Loucy (cell line): ENCODE results near the gene TRIO.

Experiments
- H2AFZ ChIP-seq: fragments of 200-600 bp; sonication (generic); 2 replicates; pipeline ENCODE4 v1.6.0; 2016; ENCODE audit warnings: antibody characterized with exemption, mild to moderate bottlenecking, low read length, moderate library complexity
- H3F3A ChIP-seq: fragments of 200-600 bp; 2 replicates; pipeline ENCODE4 v1.6.0; 2016; ENCODE audit warnings: antibody characterized with exemption, low read depth, mild to moderate bottlenecking
- H3K27me3 ChIP-seq: fragments of 200-600 bp; sonication (generic); 2 replicates; pipeline ENCODE4 v1.6.1; 2014; ENCODE audit warnings: low read length, mild to moderate bottlenecking; ENCODE audit not compliant: insufficient read depth, poor library complexity, severe bottlenecking
- H3K36me3 ChIP-seq: fragments of 200-600 bp; sonication (generic); 2 replicates; pipeline ENCODE4 v1.6.1; 2016; ENCODE audit warnings: low read length; ENCODE audit not compliant: insufficient read depth
- H3K4me1 ChIP-seq: fragments of 200-600 bp; sonication (generic); 2 replicates; pipeline ENCODE4 v1.5.1; 2014; ENCODE audit warnings: low read length, mild to moderate bottlenecking; ENCODE audit not compliant: insufficient read depth, poor library complexity, severe bottlenecking
- H3K4me2 ChIP-seq: fragments of 200-600 bp; sonication (generic); 2 replicates; pipeline ENCODE4 v1.6.0; 2014; ENCODE audit warnings: antibody characterized with exemption, low read length, low read depth, mild to moderate bottlenecking; ENCODE audit not compliant: poor library complexity, severe bottlenecking
- H3K4me3 ChIP-seq: fragments of 200-600 bp; sonication (generic); 2 replicates; pipeline ENCODE4 v1.5.1; 2014; ENCODE audit warnings: low read length, mild to moderate bottlenecking, mixed read lengths; ENCODE audit not compliant: poor library complexity, severe bottlenecking
- H3K79me2 ChIP-seq: fragments of 200-600 bp; sonication (generic); 2 replicates; pipeline ENCODE4 v1.6.1; 2014; ENCODE audit warnings: low read length; ENCODE audit not compliant: insufficient read depth
- H3K9ac ChIP-seq: fragments of 200-600 bp; sonication (generic); 2 replicates; pipeline ENCODE4 v1.6.0; 2014; ENCODE audit warnings: mild to moderate bottlenecking, low read depth, low read length, moderate library complexity; ENCODE audit not compliant: poor library complexity, severe bottlenecking
- H3K9me2 ChIP-seq: fragments of 200-600 bp; sonication (generic); replicated peaks from 2 replicates; pipeline ENCODE4 v1.6.1; 2016; ENCODE audit warnings: low read depth, low read length, mixed read lengths
- H3K9me3 ChIP-seq: fragments of 200-600 bp; sonication (generic); 2 replicates; pipeline ENCODE4 v1.6.1; 2014; ENCODE audit warnings: mild to moderate bottlenecking, antibody characterized with exemption, low read length, low read depth; ENCODE audit not compliant: insufficient read depth
- H4K20me1 ChIP-seq: fragments of 200-600 bp; sonication (generic); 2 replicates; pipeline ENCODE4 v1.6.0; 2014; ENCODE audit warnings: antibody characterized with exemption, low read length, mild to moderate bottlenecking; ENCODE audit not compliant: insufficient read depth, poor library complexity, severe bottlenecking
- EZH2phosphoT487 ChIP-seq: fragments of 200-600 bp; IDR thresholded peaks from 2 replicates; pipeline ENCODE4 v1.6.1; 2018; ENCODE audit warnings: antibody characterized with exemption, mild to moderate bottlenecking, moderate library complexity, borderline replicate concordance
- TF ChIP-seq, protein P1 (sequence below): fragments of 200-600 bp; sonication (generic); conservative IDR thresholded peaks from 2 replicates; pipeline ENCODE4 v1.5.1; 2014; ENCODE audit warnings: mild to moderate bottlenecking, antibody characterized with exemption, low read length

Gene TRIO

DNA sequence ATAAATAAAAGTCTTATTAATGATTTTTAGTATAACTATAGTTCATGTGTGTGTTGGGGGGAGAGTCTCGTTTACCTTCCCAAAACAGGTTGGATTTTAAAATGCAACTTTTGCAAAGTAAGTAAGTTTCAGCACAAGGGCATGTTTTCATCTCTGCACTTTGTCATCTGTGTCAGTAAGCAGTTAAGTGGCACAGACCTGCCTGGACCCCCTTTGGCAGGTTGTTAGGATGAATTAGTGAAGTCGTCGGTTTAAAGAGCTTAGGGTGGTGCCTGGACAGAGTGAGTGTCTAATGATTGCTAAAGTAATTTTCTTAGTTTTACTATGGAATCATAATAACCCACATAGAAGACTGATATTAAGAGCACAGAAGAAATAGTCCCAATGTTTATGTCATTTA lies 74.9 kb downstream of the TRIO start:
- Histone ChIP-seq H3K27me3 (no peaks in the 10 kb centered on the region), H3K4me2 (peak overlapping the region; percentile 21), H3K4me1 (peaks cover 39% of the 10 kb centered on the region), H4K20me1 (peaks cover 46% of the 10 kb centered on the region), H3K36me3 (no peaks in the 10 kb centered on the region), H3K9me3 (no peaks in the 10 kb centered on the region), H3F3A (no peaks in the 10 kb centered on the region), H2AFZ (no peak overlapping the region), H3K9me2 (no peaks in the 10 kb centered on the region), H3K9ac (no peak overlapping the region), H3K4me3 (no peak overlapping the region), H3K79me2 (peaks cover 88% of the 10 kb centered on the region)
- TF ChIP-seq EZH2phosphoT487: no peak
- TF ChIP-seq, protein P1, sequence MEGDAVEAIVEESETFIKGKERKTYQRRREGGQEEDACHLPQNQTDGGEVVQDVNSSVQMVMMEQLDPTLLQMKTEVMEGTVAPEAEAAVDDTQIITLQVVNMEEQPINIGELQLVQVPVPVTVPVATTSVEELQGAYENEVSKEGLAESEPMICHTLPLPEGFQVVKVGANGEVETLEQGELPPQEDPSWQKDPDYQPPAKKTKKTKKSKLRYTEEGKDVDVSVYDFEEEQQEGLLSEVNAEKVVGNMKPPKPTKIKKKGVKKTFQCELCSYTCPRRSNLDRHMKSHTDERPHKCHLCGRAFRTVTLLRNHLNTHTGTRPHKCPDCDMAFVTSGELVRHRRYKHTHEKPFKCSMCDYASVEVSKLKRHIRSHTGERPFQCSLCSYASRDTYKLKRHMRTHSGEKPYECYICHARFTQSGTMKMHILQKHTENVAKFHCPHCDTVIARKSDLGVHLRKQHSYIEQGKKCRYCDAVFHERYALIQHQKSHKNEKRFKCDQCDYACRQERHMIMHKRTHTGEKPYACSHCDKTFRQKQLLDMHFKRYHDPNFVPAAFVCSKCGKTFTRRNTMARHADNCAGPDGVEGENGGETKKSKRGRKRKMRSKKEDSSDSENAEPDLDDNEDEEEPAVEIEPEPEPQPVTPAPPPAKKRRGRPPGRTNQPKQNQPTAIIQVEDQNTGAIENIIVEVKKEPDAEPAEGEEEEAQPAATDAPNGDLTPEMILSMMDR: no peak

DNA sequence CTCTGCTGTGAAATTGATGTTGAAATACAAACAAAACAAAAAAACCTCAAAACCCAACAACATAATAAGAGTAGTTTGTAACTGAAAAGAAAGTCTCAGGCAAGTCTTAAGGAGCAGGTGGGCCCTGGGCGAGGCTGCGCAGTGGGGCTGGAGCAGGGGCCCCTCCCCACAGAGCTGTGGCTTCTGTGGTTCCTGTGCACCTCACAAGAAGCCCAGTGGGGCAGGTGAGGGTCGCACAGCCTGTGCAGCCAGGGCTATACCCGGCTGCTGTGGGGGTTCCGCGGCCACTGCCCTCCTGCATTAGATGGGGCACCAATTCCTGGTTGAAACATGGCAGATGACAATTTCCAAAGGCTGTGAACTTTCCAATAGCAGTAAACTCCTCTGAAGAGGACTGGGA lies 75.3 kb downstream of the TRIO start:
- no peak for TF ChIP-seq EZH2phosphoT487
- TF ChIP-seq, protein P1: no peak
- H3K9me3 ChIP-seq: no peaks in the 10 kb centered on the region
- no peaks in the 10 kb centered on the region for H3F3A ChIP-seq
- no peaks in the 10 kb centered on the region for H3K9me2 ChIP-seq
- H3K4me1 ChIP-seq: peaks cover 42% of the 10 kb centered on the region
- peak overlapping the region; percentile 21 for H3K4me2 ChIP-seq
- no peaks in the 10 kb centered on the region for H3K36me3 ChIP-seq
- no peak overlapping the region for H3K4me3 ChIP-seq
- H3K79me2 ChIP-seq: peaks cover 92% of the 10 kb centered on the region
- H3K9ac ChIP-seq: no peak overlapping the region
- no peak overlapping the region for H2AFZ ChIP-seq
- peaks cover 50% of the 10 kb centered on the region for H4K20me1 ChIP-seq
- no peaks in the 10 kb centered on the region for H3K27me3 ChIP-seq

DNA sequence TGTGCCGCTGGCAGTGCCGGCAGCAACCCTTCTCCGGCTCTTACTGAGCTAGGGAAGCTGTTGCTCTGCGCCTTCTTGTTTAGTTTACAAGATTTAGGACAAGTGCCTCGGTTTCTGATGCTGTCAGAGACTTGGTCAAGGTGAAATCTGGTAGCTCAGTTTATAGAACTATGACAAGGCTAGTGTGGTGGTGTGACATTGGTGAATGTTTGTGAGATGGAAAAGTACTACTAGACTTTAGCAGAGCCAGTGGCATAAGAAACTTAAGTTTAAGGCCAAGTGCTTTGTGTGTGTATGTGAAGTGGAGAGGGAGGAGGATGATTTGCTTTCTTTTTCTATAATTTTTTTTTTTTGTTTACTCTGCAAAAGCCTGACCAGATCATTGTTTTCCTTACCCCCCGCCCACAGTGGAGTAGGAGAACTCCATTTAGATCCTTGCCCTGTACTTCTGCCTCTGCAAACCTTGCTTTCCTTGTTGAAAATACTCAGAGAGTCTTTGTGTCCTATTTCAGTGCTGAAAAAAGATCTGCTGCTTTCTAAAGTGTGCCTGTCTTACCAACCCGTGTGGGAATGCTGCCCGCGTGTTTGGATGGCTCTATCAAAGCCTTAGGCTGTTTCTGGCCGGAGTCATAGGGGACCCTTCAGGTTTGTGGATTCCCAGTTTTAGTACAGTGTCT lies 75.9 kb downstream of the TRIO start:
- H3K9me2 ChIP-seq: no peaks in the 10 kb centered on the region
- peak overlapping the region; percentile 21 for H3K4me2 ChIP-seq
- no peak overlapping the region for H3K9ac ChIP-seq
- no peaks in the 10 kb centered on the region for H3K9me3 ChIP-seq
- no peak for TF ChIP-seq EZH2phosphoT487
- TF ChIP-seq, protein P1: no peak
- peaks cover 56% of the 10 kb centered on the region for H4K20me1 ChIP-seq
- peaks cover 43% of the 10 kb centered on the region for H3K4me1 ChIP-seq
- H3K79me2 ChIP-seq: peaks cover 90% of the 10 kb centered on the region
- H2AFZ ChIP-seq: no peak overlapping the region
- H3K4me3 ChIP-seq: no peak overlapping the region
- no peaks in the 10 kb centered on the region for H3F3A ChIP-seq
- no peaks in the 10 kb centered on the region for H3K36me3 ChIP-seq
- no peaks in the 10 kb centered on the region for H3K27me3 ChIP-seq
